K562 (cell line): ENCODE data around the gene IRF3. TPM values are rescaled to one million over a fixed set of nuclear protein-coding genes. Genes with fewer than 3 reads are reported as not detected.

Experiments used
- ATAC-seq: fragments of 200-7000 bp; cut with Tn5 transposase; 3 replicates; pipeline ENCODE4 v1.9.1; 2020; ENCODE audit warnings: moderate library complexity
- BruUV-seq: library from RNA; stranded (reverse); fragments of 400-500 nt; replicated peaks from 2 replicates; lab custom pipeline; 2021; lab: Mats Ljungman, UMichigan
- CTCF ChIA-PET: fragments of 300-600 bp; formaldehyde crosslinking; extraction: SDS; loops from one replicate; lab custom pipeline; 2021; ENCODE audit warnings: low intra/inter-chr PET ratio; lab: Yijun Ruan, JAX
- POLR2A ChIA-PET: fragments of 300-600, 350-650 bp; sonication (Branson Sonifier 250); formaldehyde crosslinking; extraction: SDS; loops from one replicate; lab custom pipeline; 2021; ENCODE audit warnings: antibody characterized with exemption, inconsistent platforms; lab: Yijun Ruan, JAX
- DNase-seq, 4 experiments: peaks; one replicate each; pipeline versions ENCODE4 v3.0.0 to v3.0.0-alpha.2; 2011 to 2018; ENCODE audit warnings: low spot score in 3 of 4, mixed read lengths in 3 of 4; ENCODE audit errors: extremely low read depth in 1 of 4
- FAIRE-seq: peaks from 2 replicates; lab custom pipeline; 2011; peaks lifted over from hg19 to GRCh38; lab: Jason Lieb, UNC
- H2AFZ ChIP-seq: 2 replicates; pipeline ENCODE4 v1.6.0; 2011; ENCODE audit warnings: low read depth, low read length, control low read depth, inconsistent platforms
- H3K27ac ChIP-seq: fragments of 200-600 bp; 3 replicates; pipeline ENCODE4 v1.8.0; 2011; ENCODE audit warnings: low read depth, mild to moderate bottlenecking, control low read depth, inconsistent platforms, low read length, moderate library complexity, mixed read lengths; ENCODE audit errors: extremely low read depth
- H3K27me3 ChIP-seq, 2 experiments: fragments of 300-600 bp in 1 of 2; 2 replicates in 1 of 2; 3 replicates in 1 of 2; pipeline versions ENCODE4 v1.6.0 to v1.8.0; 2011; ENCODE audit warnings: inconsistent platforms in 2 of 2, low read length in 2 of 2, mild to moderate bottlenecking in 1 of 2, mixed read lengths in 1 of 2, moderate library complexity in 1 of 2; ENCODE audit not compliant: control insufficient read depth in 2 of 2, insufficient read depth in 2 of 2
- H3K36me3 ChIP-seq: fragments of 300-600 bp; 3 replicates; pipeline ENCODE4 v1.8.0; 2011; ENCODE audit warnings: mild to moderate bottlenecking, low read length, inconsistent platforms; ENCODE audit not compliant: control insufficient read depth, insufficient read depth
- H3K4me1 ChIP-seq, 2 experiments: fragments of 200-600 bp in 1 of 2; replicated peaks in 1 of 2; 2 replicates in 1 of 2; 3 replicates in 1 of 2; pipeline versions ENCODE4 v1.5.1 to v1.8.0; 2011; ENCODE audit warnings: inconsistent platforms in 2 of 2, low read length in 2 of 2, mild to moderate bottlenecking in 1 of 2, mixed read lengths in 1 of 2, moderate library complexity in 1 of 2; ENCODE audit not compliant: control insufficient read depth in 2 of 2, insufficient read depth in 2 of 2
- H3K4me2 ChIP-seq: 2 replicates; pipeline ENCODE4 v1.6.1; 2011; ENCODE audit warnings: low read length, control low read depth, inconsistent platforms, mixed read lengths; ENCODE audit not compliant: insufficient read depth
- H3K4me3 ChIP-seq: fragments of 200-600 bp; sonication (generic), shearing (Covaris generic); 2 replicates; pipeline ENCODE4 v1.5.1; 2016; ENCODE audit warnings: control low read depth, inconsistent platforms
- H3K79me2 ChIP-seq: fragments of 200-600 bp; 3 replicates; pipeline ENCODE4 v1.8.0; 2011; ENCODE audit warnings: low read length, inconsistent platforms; ENCODE audit not compliant: control insufficient read depth, insufficient read depth
- H3K9ac ChIP-seq, 2 experiments: 2 replicates each; pipeline versions ENCODE4 v1.6.0 to v1.6.1; 2011; ENCODE audit warnings: low read depth in 2 of 2, low read length in 2 of 2, control low read depth in 1 of 2, inconsistent platforms in 1 of 2, mild to moderate bottlenecking in 1 of 2, mixed read lengths in 1 of 2; ENCODE audit not compliant: insufficient read depth in 1 of 2
- H3K9me1 ChIP-seq: one replicate; pipeline ENCODE4 v1.6.0; 2011; ENCODE audit warnings: inconsistent platforms, mild to moderate bottlenecking, low read length, moderate library complexity; ENCODE audit not compliant: control insufficient read depth, insufficient read depth
- H3K9me3 ChIP-seq: replicated peaks from 2 replicates; pipeline ENCODE4 v1.5.1; 2011; ENCODE audit warnings: low read depth, low read length, inconsistent platforms; ENCODE audit not compliant: control insufficient read depth, insufficient read depth
- H4K20me1 ChIP-seq: replicated peaks from 2 replicates; pipeline ENCODE4 v1.6.1; 2011; ENCODE audit warnings: low read length, inconsistent platforms, mixed read lengths; ENCODE audit not compliant: control insufficient read depth, insufficient read depth
- BDP1 ChIP-seq: IDR thresholded peaks from 3 replicates; pipeline ENCODE4 v1.6.1; 2011; ENCODE audit not compliant: insufficient read length, insufficient read depth
- BHLHE40 ChIP-seq: IDR thresholded peaks from 2 replicates; pipeline ENCODE4 v1.6.1; 2011; ENCODE audit warnings: low read length, improper control_type of control experiment
- BRCA1 ChIP-seq, 2 experiments: fragments of 450-650 bp in 1 of 2; sonication (generic) in 1 of 2; formaldehyde crosslinking in 1 of 2; IDR thresholded peaks; 2 replicates each; pipeline versions ENCODE4 v1.5.0 to v1.6.1; 2017 to 2020; ENCODE audit warnings: mild to moderate bottlenecking in 1 of 2, missing genetic modification reagents in 1 of 2
- CCNT2 ChIP-seq: IDR thresholded peaks from 2 replicates; pipeline ENCODE4 v1.6.1; 2011; ENCODE audit warnings: borderline replicate concordance, low read depth, mild to moderate bottlenecking, moderate library complexity, mixed read lengths, low read length; ENCODE audit not compliant: insufficient read length; ENCODE audit errors: extremely low read depth
- CXXC5 ChIP-seq: fragments of 250-450 bp; sonication (Bioruptor Pico); IDR thresholded peaks from 2 replicates; pipeline ENCODE4 v1.8.0; 2022; ENCODE audit warnings: inconsistent platforms, mild to moderate bottlenecking, moderate library complexity
- DPF2 ChIP-seq: fragments of 450-650 bp; IDR thresholded peaks from 2 replicates; pipeline ENCODE4 v1.6.1; 2016
- HDAC2 ChIP-seq: fragments of 450-650 bp; IDR thresholded peaks from 2 replicates; pipeline ENCODE4 v1.6.1; 2016; ENCODE audit warnings: mild to moderate bottlenecking
- KLF16 ChIP-seq: IDR thresholded peaks from 2 replicates; pipeline ENCODE4 v1.6.1; 2016; ENCODE audit warnings: antibody characterized with exemption
- MED1 ChIP-seq: sonication (generic); formaldehyde crosslinking; IDR thresholded peaks from 2 replicates; pipeline ENCODE4 v1.8.1; 2023; ENCODE audit warnings: missing genetic modification reagents, borderline replicate concordance
- RBM22 ChIP-seq: fragments of 200-400 bp; formaldehyde crosslinking; IDR thresholded peaks from 2 replicates; pipeline ENCODE4 v1.6.1; 2018; ENCODE audit warnings: low read length, low read depth; ENCODE audit not compliant: poor library complexity, severe bottlenecking
- ZBTB17 ChIP-seq: fragments of 450-650 bp; formaldehyde crosslinking; IDR thresholded peaks from 2 replicates; pipeline ENCODE4 v1.4.0; 2020; ENCODE audit warnings: mild to moderate bottlenecking
- WGBS: fragments of 100-300 bp; shearing (Covaris generic); methylation state at CpG from one replicate; pipeline ENCODE4 v1.1.6; 2016; ENCODE audit warnings: low coverage, mixed read lengths; ENCODE audit not compliant: insufficient coverage; ENCODE audit errors: missing lambda C conversion rate; 5-methylcytosine and 5-hydroxymethylcytosine counted together
- in situ Hi-C: fragments of 300-500 bp; cut with MboI; formaldehyde crosslinking; loops from 4 replicates; pipeline ENCODE4 v1.15.0; 2018; ENCODE audit warnings: inconsistent platforms, mixed read lengths
- intact Hi-C: fragments of 100-400 bp; cut with micrococcal nuclease; formaldehyde crosslinking; loops from 2 replicates; pipeline ENCODE4 v1.14.2; 2022
- polyA plus RNA-seq, 8 experiments: library from polyadenylated mRNA; depleted of rRNA in 4 of 8; stranded (reverse) in 5 of 8; unstranded in 3 of 8; fragments of >200 nt; fragmentation: Nextera tagmentation in 2 of 8; fragmentation: Illumina TruSeq in 1 of 8; extraction: Ambion mirVana in 2 of 8; extraction: Trizol in 1 of 8; gene quantifications; 2 replicates each; pipeline versions ENCODE4 v1.2.1 to v1.2.3, GENCODE V29; 2011 to 2014; ENCODE audit warnings: inconsistent platforms in 1 of 8, missing spikeins in 1 of 8
- total RNA-seq, 7 experiments: library from RNA; depleted of rRNA in 6 of 7; stranded (reverse); fragments of >200 nt in 6 of 7; fragmentation: Illumina TruSeq in 2 of 7; extraction: Trizol in 2 of 7; gene quantifications; 2 replicates each; pipeline versions ENCODE4 v1.2.1 to v1.2.3, GENCODE V29; 2011 to 2021; ENCODE audit warnings: low replicate concordance in 1 of 7
- TF ChIP-seq, protein P1 (sequence below): IDR thresholded peaks from 2 replicates; pipeline ENCODE4 v1.6.1; 2011; ENCODE audit warnings: borderline replicate concordance, low read depth, mild to moderate bottlenecking, moderate library complexity, low read length; ENCODE audit not compliant: insufficient read depth, poor library complexity, severe bottlenecking
- TF ChIP-seq, protein P2 (sequence below): sonication (generic); formaldehyde crosslinking; IDR thresholded peaks from 2 replicates; pipeline ENCODE4 v1.8.1; 2023; ENCODE audit warnings: mild to moderate bottlenecking, missing genetic modification reagents
- TF ChIP-seq, protein P3 (sequence below), 2 experiments: IDR thresholded peaks; 2 replicates each; pipeline ENCODE4 v1.6.1; 2011; ENCODE audit warnings: borderline replicate concordance in 1 of 2, control low read depth in 1 of 2, low read depth in 1 of 2, low read length in 1 of 2, mild to moderate bottlenecking in 1 of 2, mixed read lengths in 1 of 2, moderate library complexity in 1 of 2; ENCODE audit not compliant: insufficient read depth in 1 of 2, insufficient read length in 1 of 2, poor library complexity in 1 of 2, severe bottlenecking in 1 of 2; ENCODE audit errors: extremely low read depth in 1 of 2

IRF3 gene
- total and polyA plus RNA-seq, 9 of the 15 experiments (the other 6 are each of a cell fraction or from before 2014, with no cell fraction given): 7.5 to 145 (median 65.4) TPM

DNA sequence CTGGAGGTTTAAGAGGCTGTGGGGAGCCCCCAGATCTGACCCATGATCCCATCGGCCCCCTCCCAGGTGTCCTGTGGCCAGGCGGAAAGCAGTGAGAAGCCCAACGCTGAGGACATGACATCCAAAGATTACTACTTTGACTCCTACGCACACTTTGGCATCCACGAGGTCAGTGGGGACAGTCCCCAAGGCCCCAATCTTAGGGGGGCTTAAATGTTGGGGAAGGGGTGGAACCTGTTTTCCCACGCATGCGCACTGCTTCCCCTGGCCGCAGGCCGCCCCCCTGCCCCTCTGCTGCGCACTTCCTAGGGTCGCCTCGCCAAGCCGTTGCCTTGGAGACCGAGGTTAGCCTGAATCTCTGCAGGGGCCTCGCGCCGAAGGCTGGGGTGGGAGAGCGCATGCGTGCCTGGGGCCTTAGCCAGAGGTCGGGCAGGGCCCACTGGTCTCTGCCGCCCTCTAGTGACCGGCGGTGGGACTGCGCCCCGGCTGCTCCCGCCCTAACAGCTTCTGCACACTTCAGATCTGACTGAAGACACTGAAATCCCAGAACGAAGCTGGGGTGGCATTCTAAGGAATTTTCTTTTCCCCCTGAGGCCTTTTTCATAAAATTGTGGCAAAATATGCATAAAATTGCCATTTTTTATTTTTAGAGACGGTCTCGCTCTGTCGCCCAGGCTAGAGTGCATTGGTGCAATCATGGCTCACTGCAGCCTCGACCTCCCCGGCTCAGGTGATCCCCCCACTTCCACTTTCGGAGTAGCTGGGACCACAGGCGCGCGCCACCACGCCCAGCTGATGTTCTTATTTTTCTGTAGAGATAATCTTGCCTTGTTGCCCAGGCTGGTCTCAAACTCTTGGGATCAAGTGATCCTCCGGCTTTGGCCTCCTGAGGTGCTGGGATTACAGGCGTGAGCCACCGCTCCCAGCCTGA is 15.0 kb upstream of the IRF3 start:
- peaks cover 52% of the 10 kb centered on the region for H3K79me2 ChIP-seq
- WGBS: 29% methylated on average over 35 of the region's 40 CpGs
- H3K4me3 ChIP-seq: 0 out of 2 replicates have a peak overlapping the region, but pooled peaks have one; percentile 4
- peak overlapping the region; percentile 16 for H3K4me2 ChIP-seq
- peaks cover 23 to 61% of the 10 kb centered on the region in 2 experiments for H3K4me1 ChIP-seq
- H3K9ac ChIP-seq: peak overlapping the region in 1 of 2 experiments; percentile 85; a peak in 2 of 4 replicates
- H3K9me1 ChIP-seq: peaks cover 3% of the 10 kb centered on the region
- intact Hi-C loops (no loop called here), in situ Hi-C loops (no loop called here)
- ATAC-seq: peak; percentile 14
- no peaks in the 10 kb centered on the region for H3K27me3 ChIP-seq
- no peaks in the 10 kb centered on the region for H3K9me3 ChIP-seq
- ChIA-PET POLR2A (interaction anchor here (0.9 to 1.0 kb wide), 2 partner anchors 16 to 50 kb away, joined by 4 read pairs; no protein-coding TSS in a partner anchor), CTCF (interaction anchor here (0.5 to 1.5 kb wide), 4 partner anchors 37 to 238 kb away, joined by 3 to 5 read pairs (median 4); no protein-coding TSS in a partner anchor)
- H3K27ac ChIP-seq: peak overlapping the region; percentile 39; the same call in 1 of the 3 replicates
- peaks cover 19% of the 10 kb centered on the region for H4K20me1 ChIP-seq
- H2AFZ ChIP-seq: no peak overlapping the region
- peak; percentile 92 for FAIRE-seq
- peak; percentile 86 to 95 (median 92) for DNase-seq
- peaks cover 65% of the 10 kb centered on the region for H3K36me3 ChIP-seq
- no TSS peak for BruUV-seq
- peak; percentile 29 for TF ChIP-seq CCNT2
- 0 out of 2 replicates have a peak, but pooled peaks have one; percentile 51 for TF ChIP-seq ZBTB17 (CRISPR knock-in tag)
- no peak for TF ChIP-seq BDP1
- TF ChIP-seq DPF2: no peak
- no peak for TF ChIP-seq MED1 (CRISPR knock-in tag)
- TF ChIP-seq, protein P1, sequence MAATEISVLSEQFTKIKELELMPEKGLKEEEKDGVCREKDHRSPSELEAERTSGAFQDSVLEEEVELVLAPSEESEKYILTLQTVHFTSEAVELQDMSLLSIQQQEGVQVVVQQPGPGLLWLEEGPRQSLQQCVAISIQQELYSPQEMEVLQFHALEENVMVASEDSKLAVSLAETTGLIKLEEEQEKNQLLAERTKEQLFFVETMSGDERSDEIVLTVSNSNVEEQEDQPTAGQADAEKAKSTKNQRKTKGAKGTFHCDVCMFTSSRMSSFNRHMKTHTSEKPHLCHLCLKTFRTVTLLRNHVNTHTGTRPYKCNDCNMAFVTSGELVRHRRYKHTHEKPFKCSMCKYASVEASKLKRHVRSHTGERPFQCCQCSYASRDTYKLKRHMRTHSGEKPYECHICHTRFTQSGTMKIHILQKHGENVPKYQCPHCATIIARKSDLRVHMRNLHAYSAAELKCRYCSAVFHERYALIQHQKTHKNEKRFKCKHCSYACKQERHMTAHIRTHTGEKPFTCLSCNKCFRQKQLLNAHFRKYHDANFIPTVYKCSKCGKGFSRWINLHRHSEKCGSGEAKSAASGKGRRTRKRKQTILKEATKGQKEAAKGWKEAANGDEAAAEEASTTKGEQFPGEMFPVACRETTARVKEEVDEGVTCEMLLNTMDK: peak; percentile 97
- peak; percentile 37; the same call in 1 of the 2 replicates for TF ChIP-seq BHLHE40
- 0 out of 2 replicates have a peak, but pooled peaks have one; percentile 25 for TF ChIP-seq HDAC2
- peak; percentile 59; the same call in 1 of the 2 replicates for TF ChIP-seq KLF16
- TF ChIP-seq, protein P2, sequence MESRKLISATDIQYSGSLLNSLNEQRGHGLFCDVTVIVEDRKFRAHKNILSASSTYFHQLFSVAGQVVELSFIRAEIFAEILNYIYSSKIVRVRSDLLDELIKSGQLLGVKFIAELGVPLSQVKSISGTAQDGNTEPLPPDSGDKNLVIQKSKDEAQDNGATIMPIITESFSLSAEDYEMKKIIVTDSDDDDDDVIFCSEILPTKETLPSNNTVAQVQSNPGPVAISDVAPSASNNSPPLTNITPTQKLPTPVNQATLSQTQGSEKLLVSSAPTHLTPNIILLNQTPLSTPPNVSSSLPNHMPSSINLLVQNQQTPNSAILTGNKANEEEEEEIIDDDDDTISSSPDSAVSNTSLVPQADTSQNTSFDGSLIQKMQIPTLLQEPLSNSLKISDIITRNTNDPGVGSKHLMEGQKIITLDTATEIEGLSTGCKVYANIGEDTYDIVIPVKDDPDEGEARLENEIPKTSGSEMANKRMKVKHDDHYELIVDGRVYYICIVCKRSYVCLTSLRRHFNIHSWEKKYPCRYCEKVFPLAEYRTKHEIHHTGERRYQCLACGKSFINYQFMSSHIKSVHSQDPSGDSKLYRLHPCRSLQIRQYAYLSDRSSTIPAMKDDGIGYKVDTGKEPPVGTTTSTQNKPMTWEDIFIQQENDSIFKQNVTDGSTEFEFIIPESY (CRISPR knock-in tag): peak; percentile 66; the same call in 1 of the 2 replicates
- no peak for TF ChIP-seq BRCA1 (IDR thresholded peaks at IDR 0.05)
- 0 out of 2 replicates have a peak, but pooled peaks have one; percentile 18 for TF ChIP-seq BRCA1 (CRISPR knock-in tag; IDR thresholded peaks at IDR 0.05)
- TF ChIP-seq, protein P3, sequence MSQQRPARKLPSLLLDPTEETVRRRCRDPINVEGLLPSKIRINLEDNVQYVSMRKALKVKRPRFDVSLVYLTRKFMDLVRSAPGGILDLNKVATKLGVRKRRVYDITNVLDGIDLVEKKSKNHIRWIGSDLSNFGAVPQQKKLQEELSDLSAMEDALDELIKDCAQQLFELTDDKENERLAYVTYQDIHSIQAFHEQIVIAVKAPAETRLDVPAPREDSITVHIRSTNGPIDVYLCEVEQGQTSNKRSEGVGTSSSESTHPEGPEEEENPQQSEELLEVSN (IDR thresholded peaks at IDR 0.05; ENCODE audit: borderline replicate concordance in 1 of 2, extremely low read depth in 1 of 2, insufficient read depth in 1 of 2, insufficient read length in 1 of 2, low read depth in 1 of 2, low read length in 1 of 2, poor library complexity in 1 of 2, severe bottlenecking in 1 of 2): peak; percentile 55 to 66
- peak; percentile 62 for TF ChIP-seq RBM22
- peak; percentile 34 for TF ChIP-seq CXXC5 (CRISPR knock-in tag)
